HepG2 (cell line): ENCODE measurements around the gene IFNAR1. TPM values are rescaled to one million over a fixed set of nuclear protein-coding genes. Genes with fewer than 3 reads are reported as not detected.

ENCODE experiments used
- AKAP8 ChIP-seq: sonication (generic); formaldehyde crosslinking; IDR thresholded peaks from 2 replicates; pipeline ENCODE4 v1.5.1; 2020; ENCODE audit warnings: mild to moderate bottlenecking, missing genetic modification reagents
- ARNT2 ChIP-seq: sonication (generic); formaldehyde crosslinking; IDR thresholded peaks from 2 replicates; pipeline ENCODE4 v1.8.0; 2022; ENCODE audit warnings: mild to moderate bottlenecking, low read depth, missing genetic modification reagents, moderate library complexity
- ATF5 ChIP-seq: sonication (generic); formaldehyde crosslinking; IDR thresholded peaks from 2 replicates; pipeline ENCODE4 v1.4.0; 2020; ENCODE audit warnings: mild to moderate bottlenecking, low read depth, missing genetic modification reagents
- GATAD2A ChIP-seq: IDR thresholded peaks from 2 replicates; pipeline ENCODE4 v1.6.1; 2016
- KDM5B ChIP-seq: sonication (generic); formaldehyde crosslinking; IDR thresholded peaks from 2 replicates; pipeline ENCODE4 v1.4.0; 2020; ENCODE audit warnings: missing genetic modification reagents, mild to moderate bottlenecking, borderline replicate concordance
- KMT2B ChIP-seq: IDR thresholded peaks from 2 replicates; pipeline ENCODE4 v1.6.1; 2016; ENCODE audit warnings: missing genetic modification reagents, missing compliant biosample characterization
- MTA1 ChIP-seq: sonication (generic); formaldehyde crosslinking; IDR thresholded peaks from 2 replicates; pipeline ENCODE4 v1.4.0; 2020; ENCODE audit warnings: missing genetic modification reagents, mild to moderate bottlenecking, borderline replicate concordance
- MTF1 ChIP-seq: sonication (generic); formaldehyde crosslinking; IDR thresholded peaks from 2 replicates; pipeline ENCODE4 v1.5.0; 2020; ENCODE audit warnings: missing genetic modification reagents
- MYNN ChIP-seq: sonication (generic); formaldehyde crosslinking; IDR thresholded peaks from 2 replicates; pipeline ENCODE4 v1.4.0; 2020; ENCODE audit warnings: mild to moderate bottlenecking, low read depth, missing genetic modification reagents
- NR2F1 ChIP-seq, 2 experiments: fragments of 450-650 bp in 1 of 2; formaldehyde crosslinking in 1 of 2; IDR thresholded peaks; 2 replicates each; pipeline versions ENCODE4 v1.5.0 to v1.6.1; 2016 to 2020; ENCODE audit warnings: mild to moderate bottlenecking in 1 of 2, missing compliant biosample characterization in 1 of 2, missing genetic modification reagents in 1 of 2, moderate library complexity in 1 of 2
- NR2F2 ChIP-seq: IDR thresholded peaks from 2 replicates; pipeline ENCODE4 v1.6.1; 2012; ENCODE audit warnings: low read depth, inconsistent platforms, borderline replicate concordance
- SKIL ChIP-seq: sonication (generic); formaldehyde crosslinking; IDR thresholded peaks from 2 replicates; pipeline ENCODE4 v1.8.0; 2022; ENCODE audit warnings: missing genetic modification reagents, mild to moderate bottlenecking, moderate library complexity, borderline replicate concordance
- THAP11 ChIP-seq: IDR thresholded peaks from 2 replicates; pipeline ENCODE4 v1.6.1; 2016; ENCODE audit warnings: missing biosample characterization, missing genetic modification reagents
- YEATS4 ChIP-seq: sonication (generic); formaldehyde crosslinking; IDR thresholded peaks from 2 replicates; pipeline ENCODE4 v1.4.0; 2020; ENCODE audit warnings: missing genetic modification reagents, borderline replicate concordance
- ZBTB10 ChIP-seq: sonication (generic); formaldehyde crosslinking; IDR thresholded peaks from 2 replicates; pipeline ENCODE4 v1.4.0; 2020; ENCODE audit warnings: missing genetic modification reagents, borderline replicate concordance
- ZBTB38 ChIP-seq: sonication (generic); formaldehyde crosslinking; IDR thresholded peaks from 2 replicates; pipeline ENCODE4 v1.5.1; 2020; ENCODE audit warnings: mild to moderate bottlenecking, missing genetic modification reagents
- ZNF275 ChIP-seq: sonication (generic); formaldehyde crosslinking; IDR thresholded peaks from 2 replicates; pipeline ENCODE4 v1.8.0; 2022; ENCODE audit warnings: missing genetic modification reagents, mild to moderate bottlenecking, inconsistent platforms, borderline replicate concordance
- ZNF883 ChIP-seq: sonication (generic); formaldehyde crosslinking; IDR thresholded peaks from 2 replicates; pipeline ENCODE4 v1.5.1; 2020; ENCODE audit warnings: mild to moderate bottlenecking, missing genetic modification reagents; ENCODE audit errors: not compliant biosample characterization
- polyA plus RNA-seq, 8 experiments: library from polyadenylated mRNA; depleted of rRNA in 3 of 8; stranded (reverse) in 7 of 8; unstranded in 1 of 8; fragments of >200 nt; fragmentation: Illumina TruSeq in 4 of 8; extraction: Trizol in 4 of 8; gene quantifications; 2 replicates each; pipeline versions ENCODE4 v1.2.1 to v1.2.3, GENCODE V29; 2011 to 2016; ENCODE audit warnings: low read depth in 4 of 8, missing spikeins in 1 of 8, mixed read lengths in 1 of 8; ENCODE audit not compliant: insufficient read depth in 1 of 8
- total RNA-seq, 5 experiments: library from RNA; depleted of rRNA; stranded (reverse); fragments of >200 nt; fragmentation: Illumina TruSeq; extraction: Trizol; gene quantifications; 2 replicates each; pipeline ENCODE4 v1.2.3, GENCODE V29; 2016; ENCODE audit warnings: low read depth in 1 of 5

The IFNAR1 gene
- total and polyA plus RNA-seq, 2 of the 13 experiments (the other 11 are each of a cell fraction or from before 2014, with no cell fraction given) = 6.7 to 9.3 TPM

- peak; percentile 45; the same call in 1 of the 2 replicates for TF ChIP-seq ZBTB10 (CRISPR knock-in tag)
- TF ChIP-seq MTF1 (CRISPR knock-in tag) = no peak
- TF ChIP-seq MYNN = no peak
- TF ChIP-seq ZNF275 = no peak
- TF ChIP-seq YEATS4 = peak; percentile 80
- peak; percentile 73 for TF ChIP-seq NR2F2
- TF ChIP-seq ARNT2 (CRISPR knock-in tag) = peak; percentile 41; the same call in 1 of the 2 replicates
- TF ChIP-seq ATF5 (CRISPR knock-in tag) = no peak
- TF ChIP-seq ZBTB38 = 0 out of 2 replicates have a peak, but pooled peaks have one; percentile 15
- TF ChIP-seq NR2F1 (CRISPR knock-in tag; IDR thresholded peaks at IDR 0.05) = peak; percentile 93 to 95
- TF ChIP-seq KDM5B = peak; percentile 81; the same call in 1 of the 2 replicates
- no peak for TF ChIP-seq AKAP8 (CRISPR knock-in tag)
- TF ChIP-seq MTA1 (CRISPR knock-in tag) = 0 out of 2 replicates have a peak, but pooled peaks have one; percentile 60
- TF ChIP-seq GATAD2A = peak; percentile 87
- no peak for TF ChIP-seq ZNF883 (CRISPR knock-in tag)
- TF ChIP-seq THAP11 (CRISPR knock-in tag) = peak; percentile 49; the same call in 1 of the 2 replicates
- TF ChIP-seq KMT2B (CRISPR knock-in tag) = peak; percentile 37; the same call in 1 of the 2 replicates
- peak; percentile 60; the same call in 1 of the 2 replicates for TF ChIP-seq SKIL (CRISPR knock-in tag)
These were observed 58.5 kb downstream of the IFNAR1 start (continued) for GRCh38 chr21:33383056-33383888.
